Fibroblast of skin of abdomen (primary cell): ENCODE data around the gene NKPD1.

ENCODE experiments used
- DNase-seq: peaks from one replicate; pipeline ENCODE4 v3.0.0-alpha.2; 2013

NKPD1 gene

DNA sequence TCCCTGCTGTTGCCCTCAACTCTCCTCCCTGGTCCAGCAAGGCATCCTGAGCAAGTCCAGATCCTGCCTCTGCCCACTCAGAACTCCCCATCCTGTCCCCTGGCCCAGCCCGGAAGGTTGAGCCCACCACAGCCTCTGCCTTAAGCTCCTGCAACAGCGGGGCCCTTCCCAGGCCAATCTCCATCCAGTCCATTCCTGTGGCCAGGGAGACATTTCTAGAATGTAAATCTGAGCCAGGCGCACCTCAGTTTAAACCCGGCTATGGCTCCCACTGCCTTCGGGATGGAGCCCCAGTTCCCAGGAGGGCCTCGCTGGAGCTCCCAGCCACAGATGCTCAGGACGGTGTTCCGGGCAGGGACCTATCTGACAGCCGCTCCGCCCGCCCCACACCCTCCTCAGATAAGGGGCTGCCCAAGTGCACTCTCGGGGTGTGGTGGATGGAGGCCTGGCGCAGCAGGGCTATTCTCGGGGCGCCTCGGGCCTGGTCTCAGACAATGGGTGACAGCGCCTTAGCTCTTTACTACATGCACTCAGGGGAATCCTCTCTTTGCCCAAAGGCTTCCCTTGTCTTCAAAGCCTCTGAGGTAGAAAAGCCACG lies 11.9 kb upstream of the NKPD1 start:
- no peak for DNase-seq

DNA sequence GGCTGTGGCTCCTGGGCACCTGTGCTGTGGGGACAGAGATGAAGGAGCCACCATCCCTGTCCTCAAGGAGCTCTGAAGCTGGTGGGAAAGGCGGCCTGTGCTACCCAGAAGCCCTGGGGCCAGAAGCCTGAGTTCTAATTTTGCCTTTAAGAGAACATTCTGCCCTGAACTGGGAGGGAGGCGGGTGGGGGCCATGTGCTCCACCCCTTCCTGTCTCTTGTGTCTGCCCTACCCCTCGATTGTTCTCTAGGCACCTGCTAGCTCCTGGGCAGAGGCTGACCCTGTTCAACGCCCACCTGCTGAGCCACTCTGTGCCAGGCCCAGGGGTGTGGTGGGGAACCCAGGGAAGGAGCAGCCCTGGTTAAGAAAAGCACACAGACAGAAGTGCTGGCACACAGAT lies 11.4 kb upstream of the NKPD1 start:
- no peak for DNase-seq

DNA sequence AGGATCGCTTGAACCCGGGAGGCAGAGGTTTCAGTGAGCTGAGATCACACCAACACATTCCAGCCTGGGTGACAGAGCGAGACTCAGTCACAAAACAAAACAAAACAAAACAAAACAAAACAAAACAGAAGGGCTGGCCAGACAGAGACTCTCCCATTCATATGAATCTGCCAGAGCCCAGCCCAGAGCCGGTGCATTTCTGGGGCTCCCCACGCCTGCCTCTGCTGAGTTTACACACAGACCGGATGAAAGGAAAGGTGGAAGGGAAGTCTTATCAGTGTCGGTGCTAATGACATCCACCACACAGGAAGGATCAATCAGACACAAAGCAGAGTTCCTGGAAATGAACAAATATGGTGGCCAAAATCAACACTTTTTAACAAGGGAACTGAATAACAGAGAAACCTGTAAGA lies 10.4 kb upstream of the NKPD1 start:
- no peak for DNase-seq

DNA sequence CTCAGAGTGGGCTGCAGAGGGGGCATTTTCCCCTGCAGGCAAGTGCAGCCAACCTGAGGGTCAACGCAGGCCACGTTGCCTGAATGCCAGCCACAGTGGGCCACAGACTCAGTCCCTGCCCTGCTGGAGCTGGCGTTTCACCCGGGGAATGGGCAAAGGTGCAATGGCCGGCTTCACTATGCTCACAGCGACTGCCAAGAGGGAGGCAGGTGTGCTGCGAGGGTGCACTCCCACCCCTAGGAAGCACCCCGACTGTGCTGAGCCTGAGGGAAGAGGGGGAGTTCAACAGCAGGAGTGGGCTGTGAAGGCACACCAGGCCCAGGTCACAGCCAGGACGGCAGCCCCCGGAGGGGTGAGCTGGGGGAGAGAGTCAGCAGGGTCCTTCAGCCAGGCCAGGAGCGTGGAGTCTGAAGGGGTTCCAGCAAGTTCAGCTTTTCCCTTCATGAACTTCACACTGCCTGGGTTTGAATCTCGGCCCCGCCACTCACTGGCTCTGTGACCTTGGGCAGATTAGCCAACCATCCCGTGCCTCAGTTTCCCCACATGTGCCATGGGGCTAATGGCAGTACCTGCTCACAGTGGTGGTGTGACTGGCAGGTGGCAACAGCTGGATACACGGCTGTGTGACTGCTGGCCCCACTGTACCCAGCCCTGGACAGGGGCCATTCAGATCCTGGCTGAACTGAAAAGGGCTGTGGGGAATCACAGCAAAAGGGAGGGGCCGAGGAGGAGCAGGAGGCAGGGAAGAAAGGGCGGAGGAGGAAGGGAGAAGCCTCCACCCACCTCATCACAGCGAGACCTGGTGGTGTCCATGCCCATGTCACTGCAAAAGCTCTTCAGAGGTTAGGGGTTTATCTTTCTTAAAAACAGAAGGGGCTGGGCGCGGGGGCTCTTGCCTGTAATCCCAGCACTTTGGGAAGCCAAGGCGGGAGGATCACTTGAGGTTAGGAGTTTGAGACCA lies 9.6 kb upstream of the NKPD1 start:
- no peak for DNase-seq

DNA sequence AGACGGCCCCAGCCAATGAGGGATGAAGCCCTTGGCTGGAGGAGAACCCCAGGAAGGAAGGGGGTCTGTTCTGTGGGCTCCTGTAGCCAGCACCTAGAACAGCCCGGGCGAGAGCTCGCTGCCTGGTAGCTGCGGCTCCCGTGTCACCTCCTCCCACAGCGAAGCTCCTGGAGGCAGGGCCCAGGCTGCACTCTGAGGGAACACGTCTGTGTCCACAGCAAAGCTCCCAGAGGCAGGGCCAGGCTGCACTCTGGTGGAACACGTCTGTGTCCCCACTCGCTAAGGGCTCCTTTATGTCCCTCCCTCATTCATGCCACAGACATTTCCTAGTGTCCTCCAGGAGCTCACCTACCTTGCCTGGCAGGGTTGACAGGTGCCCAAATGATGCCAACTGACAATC lies 8.8 kb upstream of the NKPD1 start:
- DNase-seq = no peak

DNA sequence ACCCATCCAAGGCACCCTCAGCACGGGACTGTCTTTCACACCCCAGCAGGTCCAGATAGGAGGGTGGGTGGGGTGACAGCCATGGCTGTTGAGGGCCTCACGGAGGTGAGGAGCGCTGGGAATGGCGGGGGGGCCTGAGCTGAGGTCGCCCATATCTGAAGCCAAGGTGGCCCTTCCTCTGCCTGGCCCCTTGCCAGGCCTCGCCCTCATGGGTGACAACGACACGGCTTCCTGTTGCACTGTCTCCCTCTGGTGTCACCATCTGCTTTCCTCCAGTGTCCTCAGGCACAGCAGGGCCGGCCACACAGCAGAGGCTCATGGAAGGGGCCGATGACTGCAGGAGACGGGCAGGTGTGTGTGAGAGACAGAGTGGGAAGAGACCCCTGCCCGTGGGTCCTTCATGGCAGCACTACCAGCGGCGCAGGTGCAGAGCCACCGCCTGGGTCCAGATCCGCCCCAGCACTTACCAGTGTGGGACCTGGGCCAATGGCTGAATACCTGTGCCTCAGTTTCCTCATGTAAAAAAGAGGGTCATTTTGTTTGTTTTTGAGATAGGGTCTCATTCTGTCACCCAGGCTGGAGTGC lies 8.1 kb upstream of the NKPD1 start:
- no peak for DNase-seq

DNA sequence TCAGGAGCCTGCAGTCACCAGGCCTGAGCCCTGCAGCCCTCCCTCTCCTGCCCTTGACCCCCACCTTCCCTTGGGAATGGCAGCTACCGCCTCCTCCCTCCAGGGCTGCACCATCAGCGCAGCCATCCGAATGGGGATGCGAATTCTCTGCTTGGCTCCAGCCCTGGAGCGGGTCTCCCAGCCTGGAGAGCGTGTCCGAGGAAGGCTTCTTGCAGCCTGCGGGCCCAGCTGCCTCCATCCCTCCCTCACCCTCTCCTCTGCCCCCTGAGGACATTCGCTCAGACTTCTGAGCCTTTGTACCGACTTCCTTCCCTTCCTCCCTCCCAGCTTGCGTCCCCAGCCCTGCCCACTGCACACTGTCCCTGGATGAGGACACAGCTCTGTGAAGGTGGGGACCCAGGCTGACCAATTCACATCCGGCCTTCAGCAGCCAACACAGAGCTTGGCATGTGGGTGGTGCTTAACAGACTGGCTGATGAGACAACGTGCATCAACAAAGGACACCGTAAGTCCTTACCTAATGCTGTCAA lies 6.0 kb upstream of the NKPD1 start:
- no peak for DNase-seq

DNA sequence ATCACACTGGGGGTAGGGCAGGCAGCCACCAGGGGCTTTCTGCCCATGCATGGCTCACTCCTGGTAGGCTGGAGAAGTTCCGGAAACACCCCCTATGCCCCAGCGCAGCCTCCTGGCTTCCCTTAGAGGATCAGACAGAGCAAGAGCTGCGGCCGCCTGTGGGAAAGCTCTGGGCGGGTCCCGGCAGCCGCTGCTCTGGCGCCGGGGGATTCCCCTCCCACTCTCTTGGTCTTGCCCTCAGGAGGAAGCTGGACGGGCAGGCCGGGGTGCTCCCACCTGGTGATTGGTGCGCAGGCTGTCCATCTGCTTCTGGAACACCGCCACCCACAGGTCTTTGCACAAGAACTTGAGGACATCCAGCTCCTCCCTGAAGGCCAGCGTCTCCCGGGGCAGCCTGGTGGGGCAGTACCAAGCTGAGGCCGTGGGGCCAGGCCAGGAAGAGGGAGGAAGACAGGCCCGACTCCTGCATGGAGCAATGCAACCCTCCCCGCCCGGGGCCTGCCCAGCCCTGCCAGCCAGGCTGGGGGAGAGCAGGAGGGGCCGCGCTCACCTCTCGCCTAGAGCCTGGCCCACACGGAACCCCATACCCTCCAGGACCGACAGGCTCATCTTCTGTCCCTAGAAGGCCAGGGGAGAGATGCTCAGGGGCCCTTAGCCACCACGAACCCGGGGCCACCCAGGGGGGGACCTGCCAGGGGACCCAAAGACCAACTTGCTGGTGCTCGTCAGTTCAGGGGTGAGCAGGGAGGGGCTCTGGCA lies 4.0 kb upstream of the NKPD1 start:
- DNase-seq = peak; percentile 30

DNA sequence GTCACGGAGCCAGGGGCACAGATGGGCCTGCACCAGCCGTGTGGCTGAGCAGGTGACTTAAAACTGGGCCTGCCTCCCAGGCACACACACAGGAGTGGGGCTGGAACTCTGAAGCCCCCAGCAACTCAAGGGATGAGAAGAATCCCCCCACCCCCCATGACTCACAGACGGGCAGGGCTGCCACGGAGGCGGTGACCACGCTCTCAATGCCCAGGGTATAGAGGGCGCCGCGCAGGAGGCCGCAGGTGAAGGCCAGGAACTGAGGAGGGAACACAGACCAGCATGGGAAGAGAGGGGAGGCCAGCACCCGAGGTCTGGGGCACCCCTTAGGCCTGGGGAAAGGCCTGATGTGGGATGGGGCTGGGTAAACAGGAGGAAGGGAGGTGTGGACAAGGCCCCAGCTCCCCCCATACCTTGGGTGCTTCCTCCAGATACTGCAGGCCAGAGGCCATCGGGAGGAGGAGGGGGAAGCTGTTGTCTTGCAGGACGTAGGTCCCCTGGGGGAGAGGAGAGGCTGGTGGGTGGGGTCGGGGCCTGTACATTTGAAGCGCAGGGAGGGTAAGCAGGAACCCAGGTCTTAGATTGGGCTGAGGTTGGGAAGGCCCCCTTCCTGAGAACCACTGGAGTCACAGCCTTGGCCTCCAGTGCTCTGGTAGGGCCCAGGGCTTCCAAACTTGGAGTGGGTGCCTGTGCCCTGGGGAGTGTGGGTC lies 3.1 kb upstream of the NKPD1 start:
- DNase-seq = no peak

DNA sequence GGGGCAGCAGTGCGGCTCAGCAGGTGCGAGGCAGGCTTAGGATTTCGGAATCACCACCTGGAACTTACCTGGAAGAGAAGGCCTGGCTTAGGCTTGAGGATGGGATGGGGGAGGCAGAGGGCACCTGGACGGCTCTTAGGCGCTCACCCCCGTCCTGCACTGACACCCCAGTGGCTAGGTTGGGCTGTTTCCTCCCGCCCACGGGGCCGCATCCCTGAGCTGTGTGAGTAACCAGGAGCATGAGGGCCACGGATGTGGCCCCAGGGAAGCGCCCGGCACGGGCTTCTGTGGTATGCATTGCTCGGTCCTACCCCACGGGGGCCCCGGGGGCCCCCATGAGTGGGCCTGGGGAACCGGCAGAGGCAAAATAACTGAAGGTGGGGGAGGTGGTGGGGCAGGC lies 2.4 kb upstream of the NKPD1 start:
- DNase-seq = no peak

DNA sequence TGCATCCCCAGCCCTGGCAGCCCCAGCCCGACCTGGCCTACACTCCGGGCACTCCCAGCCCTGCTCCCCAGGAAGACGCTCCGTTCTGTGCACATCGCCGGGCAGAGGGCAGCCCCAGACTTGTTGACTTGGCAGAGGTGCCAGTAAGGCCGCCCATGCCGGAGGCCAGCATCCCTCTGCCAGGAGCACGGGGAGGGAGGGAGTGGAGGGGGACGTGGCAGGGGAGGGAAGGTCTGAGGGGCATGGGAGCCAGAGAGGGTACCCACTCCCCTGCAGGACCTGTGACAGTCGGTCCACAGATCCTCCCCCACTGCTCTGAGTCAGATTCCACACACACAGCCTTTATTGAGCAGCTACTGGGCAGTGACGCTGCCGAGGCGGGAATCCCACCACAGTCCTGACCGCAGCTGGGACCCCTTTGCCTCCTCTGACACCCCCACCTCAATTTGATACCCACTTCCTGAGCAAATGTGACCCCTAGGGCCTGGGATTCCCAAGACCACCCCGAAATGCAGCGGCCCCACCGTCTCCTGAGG lies 1.9 kb upstream of the NKPD1 start:
- no peak for DNase-seq

DNA sequence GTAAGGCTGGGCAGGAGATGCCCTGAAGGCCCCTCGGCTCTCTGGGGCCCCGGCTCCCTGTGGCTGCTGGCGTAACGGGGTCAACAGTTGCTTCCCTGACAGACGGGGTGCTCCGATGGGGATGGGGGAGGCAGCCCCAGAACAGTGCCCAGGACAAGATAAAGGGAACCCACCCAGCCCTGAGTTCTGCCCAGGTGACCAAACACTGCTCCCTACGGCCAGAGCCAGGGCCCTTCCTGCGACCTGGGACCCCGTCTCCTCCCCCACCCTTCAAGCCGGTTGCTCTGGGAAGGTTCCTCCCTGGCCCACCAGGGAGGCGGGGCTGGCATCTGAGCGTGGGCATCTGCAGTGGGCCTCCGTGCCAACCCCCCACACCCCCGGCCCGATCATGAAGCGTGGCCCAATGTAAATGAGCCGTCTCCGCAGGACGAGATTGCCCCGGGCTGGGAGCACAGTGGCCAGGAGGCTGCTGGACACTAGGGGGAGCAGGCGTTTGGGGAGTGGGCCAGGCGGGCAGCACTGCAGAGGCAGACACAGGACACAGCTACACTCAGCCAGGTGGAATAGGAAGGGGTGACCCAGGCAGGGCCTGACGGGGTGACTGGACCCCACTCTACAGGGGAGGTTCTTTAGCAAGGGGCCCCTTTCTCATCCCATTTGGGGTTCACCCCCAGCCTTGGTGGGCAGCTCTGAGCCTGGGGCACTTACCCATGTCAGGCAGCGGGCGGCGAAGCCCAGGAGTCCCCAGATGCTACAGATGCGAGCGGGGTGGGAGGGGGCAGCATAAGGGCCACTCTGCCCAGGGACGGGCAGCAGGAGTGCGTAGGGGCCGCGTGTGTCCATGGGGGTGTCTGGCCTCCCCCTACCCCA lies 1.2 kb upstream of the NKPD1 start:
- no peak for DNase-seq

DNA sequence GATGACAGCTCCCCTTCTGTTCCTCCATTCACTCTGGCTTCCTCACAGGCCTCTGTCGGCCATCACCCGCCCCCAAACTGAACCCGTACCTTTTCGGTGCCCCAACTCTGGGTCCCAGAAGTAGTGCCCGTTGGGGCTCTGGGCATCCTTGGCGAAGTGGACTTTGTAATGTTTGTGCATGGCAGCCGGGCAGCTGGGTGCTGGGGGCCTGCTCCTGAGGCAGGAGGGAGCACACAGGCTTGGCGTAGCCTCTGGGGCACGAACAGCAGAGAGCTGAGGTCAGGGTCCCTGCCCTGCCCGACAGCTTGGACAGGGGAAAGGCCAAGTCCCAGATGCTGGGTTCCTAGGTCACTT lies 834 bp downstream of the NKPD1 start:
- no peak for DNase-seq

DNA sequence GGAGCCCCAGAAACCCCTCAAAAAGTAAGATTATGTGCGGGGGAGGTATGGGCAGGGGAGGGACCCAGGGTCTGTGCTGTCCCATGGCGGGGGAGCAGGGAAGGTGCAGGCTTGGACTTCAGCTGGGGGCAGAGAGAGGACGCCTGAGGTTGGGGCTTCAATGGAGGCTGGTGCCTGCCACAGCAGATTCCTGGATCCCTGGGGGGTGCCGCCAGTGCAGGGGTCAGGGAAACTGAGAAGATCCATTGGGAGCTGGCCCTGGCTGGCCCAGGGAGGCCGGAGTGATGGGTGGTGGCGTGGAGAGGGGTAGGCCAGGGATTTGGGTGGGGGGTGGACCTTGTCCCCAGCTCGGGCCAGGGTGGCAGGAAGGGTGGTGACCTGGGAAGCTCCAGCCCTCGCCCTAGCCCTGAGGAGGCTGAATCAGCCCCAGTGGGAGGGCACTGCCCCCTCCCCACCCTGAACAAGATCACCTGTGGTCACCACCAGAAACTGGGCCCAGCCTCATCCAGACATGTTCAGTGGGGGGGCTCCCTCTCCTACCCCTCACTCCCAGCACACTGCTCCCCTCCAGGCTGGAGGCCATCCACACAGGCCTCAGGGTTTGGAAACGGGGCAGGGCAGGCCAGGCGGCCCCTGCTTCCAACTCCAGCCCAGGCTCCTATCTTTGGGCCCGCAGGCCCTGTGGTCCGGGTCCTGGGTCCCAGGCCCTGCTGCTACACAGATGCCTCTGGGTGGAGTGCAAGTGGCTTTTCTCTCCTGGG lies 1.4 kb downstream of the NKPD1 start:
- DNase-seq = no peak

DNA sequence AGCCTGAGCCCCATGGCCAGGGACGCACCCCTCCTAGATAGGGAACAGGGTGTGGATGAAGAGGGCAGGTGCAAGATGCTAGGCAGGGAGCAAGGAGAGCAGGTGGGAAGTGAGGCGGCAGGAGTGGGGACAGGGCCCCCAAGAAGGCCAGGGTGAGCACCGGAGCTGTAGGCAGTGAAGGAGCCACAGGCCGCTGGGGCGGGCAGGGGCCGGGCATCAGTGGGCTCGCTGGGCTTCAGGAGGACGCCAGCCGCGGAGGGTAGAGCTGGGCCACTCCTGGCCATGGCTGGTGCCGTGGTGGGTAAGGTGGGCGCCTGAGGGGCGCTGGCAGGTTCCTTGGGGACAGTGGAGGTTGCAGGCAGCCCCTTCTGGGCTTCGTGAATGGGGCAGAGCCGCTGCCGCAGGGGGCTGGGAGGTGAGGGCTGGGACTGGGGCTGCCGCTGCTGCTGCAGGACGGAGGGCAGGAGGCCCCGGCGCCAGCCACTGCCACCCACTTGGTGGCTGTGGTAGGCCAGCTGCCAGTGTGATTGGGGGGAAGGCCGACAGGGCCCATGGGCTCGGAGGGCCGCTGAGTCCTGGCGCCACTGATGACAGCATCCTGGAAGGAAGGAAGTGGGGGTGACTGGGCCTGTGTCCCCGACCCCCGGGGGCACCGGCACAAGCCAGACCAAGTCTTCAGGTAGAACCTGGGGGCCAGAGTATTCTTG lies 2.1 kb downstream of the NKPD1 start:
- no peak for DNase-seq

DNA sequence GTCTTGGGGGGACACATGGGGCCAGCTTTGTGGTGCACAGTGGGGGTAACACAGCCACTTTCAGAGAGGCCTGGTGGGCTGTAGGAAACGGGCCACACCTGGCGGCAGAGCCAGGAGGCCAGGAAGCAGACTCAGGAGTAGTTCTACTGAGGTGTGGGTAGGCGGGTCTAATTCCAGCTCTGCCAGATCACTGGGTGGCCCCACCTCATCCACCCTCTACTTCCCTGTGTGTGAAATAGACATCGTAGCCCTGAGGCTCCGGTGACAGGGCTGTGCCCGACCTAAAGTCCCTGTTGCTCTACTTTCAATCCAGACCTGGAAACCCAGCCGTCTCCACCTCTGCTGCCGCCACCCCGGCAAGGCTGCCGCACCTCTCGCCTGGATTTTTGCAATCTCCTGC lies 4.0 kb downstream of the NKPD1 start:
- no peak for DNase-seq

DNA sequence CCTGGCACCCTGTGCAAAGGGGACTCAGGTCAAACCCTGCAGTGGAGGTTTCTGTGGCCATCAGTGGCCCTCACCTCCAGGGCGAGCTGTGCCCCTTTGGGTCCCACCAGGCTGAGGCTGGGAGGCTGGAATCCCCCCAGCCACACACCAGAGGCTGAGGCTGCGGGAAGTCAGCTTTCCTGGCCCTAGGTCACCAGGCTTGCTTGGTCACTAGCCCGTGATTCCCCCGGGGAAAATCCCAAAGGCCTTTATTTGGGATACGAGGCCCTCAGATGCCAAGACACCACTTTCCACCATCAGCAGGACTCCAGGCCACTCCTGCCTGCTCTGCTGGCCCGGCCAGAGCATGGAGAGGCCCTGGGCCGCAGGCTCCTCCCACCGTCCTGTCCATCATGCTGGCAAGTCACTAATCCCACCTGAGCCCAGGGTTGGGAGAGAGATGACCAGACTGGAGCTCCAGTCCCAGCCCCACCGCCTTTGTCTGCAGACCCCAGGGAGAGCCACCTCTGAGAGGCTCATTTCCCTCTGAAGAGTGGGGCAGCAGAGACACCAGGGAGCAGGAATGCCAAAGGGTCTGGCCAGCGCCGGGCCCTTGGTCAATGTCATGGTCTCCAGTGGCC lies 4.7 kb downstream of the NKPD1 start:
- no peak for DNase-seq

DNA sequence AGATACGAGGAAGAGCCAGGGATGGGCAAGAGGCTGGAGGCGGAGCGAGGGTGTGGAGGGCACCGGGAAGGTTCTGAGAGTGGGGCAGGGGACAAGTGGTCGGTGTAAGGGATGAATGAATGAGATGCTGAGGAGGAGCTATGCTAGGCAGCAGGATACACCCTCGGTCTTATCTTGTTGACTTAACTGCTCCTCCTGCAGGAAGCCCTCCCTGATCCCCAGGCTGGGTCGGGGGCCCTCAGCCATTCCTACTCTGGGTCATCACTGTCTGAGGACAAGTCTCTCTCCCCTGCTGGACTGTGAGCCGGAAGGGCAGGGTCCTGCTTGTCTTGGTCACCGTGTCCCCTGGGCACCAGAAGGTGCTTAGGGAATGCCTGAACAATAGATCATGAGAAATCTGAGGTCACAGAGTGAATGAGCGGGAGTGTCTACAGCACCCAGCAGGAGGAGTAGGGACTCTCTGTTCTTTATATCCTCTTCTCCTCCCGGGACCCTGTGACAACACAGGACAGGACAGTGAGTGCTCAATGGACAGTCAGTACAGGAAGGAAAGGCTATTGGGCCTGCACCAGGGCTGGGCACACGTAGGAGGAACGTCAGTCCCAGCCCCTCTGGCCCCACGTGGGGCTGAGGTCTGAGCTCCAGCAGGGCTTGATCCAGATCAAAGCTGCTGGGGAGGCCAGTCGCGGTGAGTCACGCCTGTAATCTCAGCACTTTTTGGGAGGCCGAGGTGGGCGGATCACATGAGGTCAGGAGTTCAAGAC lies 6.5 kb downstream of the NKPD1 start:
- DNase-seq = peak; percentile 51
